GM18951 (cell line): ENCODE measurements around the gene CEBPG.

ENCODE experiments used
- POLR2A ChIP-seq: IDR thresholded peaks from 4 replicates; pipeline ENCODE4 v1.6.1; 2011; ENCODE audit warnings: mild to moderate bottlenecking; ENCODE audit not compliant: insufficient read length, insufficient read depth; ENCODE audit errors: extremely low read depth
- in situ Hi-C: fragments of 300-500 bp; cut with MboI; formaldehyde crosslinking; loops from one replicate; pipeline ENCODE4 v1.12.0; 2022; ENCODE audit warnings: low sequenced_read_pairs, mixed read lengths, inconsistent platforms; ENCODE audit not compliant: unreplicated experiment

CEBPG gene

GRCh38 chr19:33426621-33427361, 53.3 kb downstream of the CEBPG start:
- no peak for TF ChIP-seq POLR2A
- in situ Hi-C loops = loop anchor here (10.0 kb wide), 1 partner anchor 348 kb away; no protein-coding TSS in a partner anchor

- no peak for TF ChIP-seq POLR2A
- in situ Hi-C loops = loop anchor here (10.0 kb wide), 1 partner anchor 347 kb away; no protein-coding TSS in a partner anchor
Measured at GRCh38 chr19:33427801-33428626, 54.5 kb downstream of the CEBPG start.

- in situ Hi-C loops = loop anchor here (10.0 kb wide), 1 partner anchor 346 kb away; no protein-coding TSS in a partner anchor
- no peak for TF ChIP-seq POLR2A
Measured at GRCh38 chr19:33428627-33429125, 55.2 kb downstream of the CEBPG start.

GRCh38 chr19:33429891-33430673, 56.6 kb downstream of the CEBPG start:
- TF ChIP-seq POLR2A = no peak
- in situ Hi-C loops = loop anchor here (10.0 kb wide), 1 partner anchor 345 kb away; no protein-coding TSS in a partner anchor

- in situ Hi-C loops = no loop called here
- no peak for TF ChIP-seq POLR2A
Measured at GRCh38 chr19:33430674-33431277, 57.3 kb downstream of the CEBPG start.

- TF ChIP-seq POLR2A = no peak
- in situ Hi-C loops = no loop called here
Measured at GRCh38 chr19:33432015-33432414, 58.5 kb downstream of the CEBPG start.
